Activated CD8-positive, alpha-beta memory T cell treated with anti-CD3 and anti-CD28 coated beads for 48 hours (primary cell): Measurements from ENCODE around the gene ZNF92.
A peak's percentile ranks its signal among the peaks of the same experiment; 100 is the strongest.
"Not testable (repeated sequence)": the region's sequence is repeated elsewhere in the genome, so short reads cannot be mapped to it uniquely, and the experiment has no call there.

Experiments
- DNase-seq, 3 experiments: peaks; one replicate each; pipeline ENCODE4 v3.0.0-alpha.2; 2020; ENCODE audit warnings: low read depth in 2 of 3, low spot score in 2 of 3

ZNF92 gene

DNA sequence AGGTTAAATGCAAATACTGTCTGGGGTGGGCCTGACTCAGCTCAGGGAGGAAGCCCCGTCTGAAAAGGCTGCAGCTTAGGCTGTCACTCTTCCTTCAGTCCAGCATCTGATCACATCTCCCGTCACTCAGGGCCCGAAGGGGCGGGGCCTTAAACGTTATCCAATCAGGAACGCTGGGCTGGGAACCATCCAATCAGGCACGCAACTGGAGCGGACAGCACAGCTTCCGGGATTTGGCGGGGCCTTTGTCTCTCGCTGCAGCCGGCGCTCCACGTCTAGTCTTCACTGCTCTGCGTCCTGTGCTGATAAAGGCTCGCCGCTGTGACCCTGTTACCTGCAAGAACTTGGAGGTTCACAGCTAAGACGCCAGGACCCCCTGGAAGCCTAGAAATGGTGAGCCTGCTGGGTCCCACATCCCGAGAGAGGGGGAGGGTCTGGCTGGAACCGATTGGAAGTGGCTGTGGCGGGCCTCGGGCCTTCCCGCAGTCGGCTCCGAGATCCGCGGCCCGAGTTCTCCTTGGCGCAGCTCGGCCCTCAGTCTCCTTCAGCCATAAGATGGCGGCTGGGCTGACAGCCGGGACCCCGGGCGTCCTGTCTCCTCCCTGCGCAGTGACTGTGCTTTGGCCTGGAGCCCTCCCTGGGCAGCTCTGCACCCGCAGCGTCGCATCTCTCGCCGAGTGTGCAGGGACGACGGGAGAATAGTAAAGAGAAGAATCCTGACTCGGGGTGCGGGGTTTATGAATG lies at the start of gene ZNF92:
Gene ZNF92, plus strand, starts transcription at position 248 of the 744 bp plus-strand sequence. Its CDS starts 143 bp downstream, at position 391.
- peak; percentile 87 to 90 (median 89) for DNase-seq

- no peak for DNase-seq
Measured at GRCh38 chr7:65325793-65326432, 47.7 kb upstream of the ZNF92 start.

DNA sequence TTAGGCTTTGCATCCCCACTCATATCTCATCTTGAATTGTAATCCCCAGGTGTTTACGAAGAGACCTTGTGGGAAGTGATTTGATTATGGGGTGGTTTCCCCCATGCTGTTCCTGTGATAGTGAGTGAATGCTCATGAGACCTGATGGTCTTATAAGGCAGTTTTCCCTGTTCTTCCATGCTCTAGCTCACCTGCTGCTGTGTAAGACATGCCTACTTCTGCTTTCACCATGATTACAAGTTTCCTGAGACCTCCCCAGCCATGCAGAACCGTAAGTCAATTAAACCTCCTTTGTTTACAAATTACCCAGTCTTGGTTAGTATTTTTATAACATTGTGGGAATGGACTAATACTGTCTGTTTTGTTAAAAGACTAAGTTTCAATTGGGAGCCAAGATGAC lies 35.3 kb upstream of the ZNF92 start:
- no peak for DNase-seq

DNA sequence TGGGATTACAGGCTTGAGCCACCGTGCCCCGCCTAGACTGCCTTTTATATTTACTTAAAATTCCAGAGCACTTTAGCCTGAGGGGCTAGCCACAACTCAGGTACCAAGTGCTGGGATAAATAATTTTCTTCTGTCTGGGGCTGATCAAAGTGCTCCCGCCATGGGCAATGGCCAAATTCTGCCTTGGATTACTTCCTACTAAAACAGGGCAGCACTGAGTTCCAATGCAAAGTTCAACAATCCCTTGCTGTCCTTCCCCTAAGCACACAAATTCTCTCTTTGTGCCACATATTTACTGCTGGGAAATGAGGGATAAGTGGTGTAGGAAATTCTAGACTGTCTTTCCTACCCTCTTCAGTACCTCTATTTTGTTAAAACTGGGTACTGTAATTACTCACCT lies 34.4 kb upstream of the ZNF92 start:
- no peak for DNase-seq

GRCh38 chr7:65342723-65343629 lies 30.7 kb upstream of the ZNF92 start:
- DNase-seq = no peak

DNA sequence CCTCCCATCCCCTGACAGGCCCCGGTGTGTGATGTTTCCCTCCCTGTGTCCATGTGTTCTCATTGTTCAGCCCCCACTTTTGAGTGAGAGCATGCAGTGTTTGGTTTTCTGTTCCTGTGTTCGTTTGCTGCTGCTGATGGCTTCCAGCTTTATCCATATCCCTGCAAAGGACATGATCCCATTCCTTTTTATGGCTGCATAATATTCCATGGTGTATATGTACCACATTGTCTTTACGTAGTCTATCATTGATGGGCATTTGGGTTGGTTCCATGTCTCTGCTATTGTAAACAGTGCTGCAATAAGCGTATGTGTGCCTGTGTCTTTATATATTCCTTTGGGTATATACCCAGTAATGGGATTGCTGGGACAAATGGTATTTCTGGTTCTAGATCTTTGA lies 29.1 kb upstream of the ZNF92 start:
- not testable (repeated sequence) for DNase-seq

DNA sequence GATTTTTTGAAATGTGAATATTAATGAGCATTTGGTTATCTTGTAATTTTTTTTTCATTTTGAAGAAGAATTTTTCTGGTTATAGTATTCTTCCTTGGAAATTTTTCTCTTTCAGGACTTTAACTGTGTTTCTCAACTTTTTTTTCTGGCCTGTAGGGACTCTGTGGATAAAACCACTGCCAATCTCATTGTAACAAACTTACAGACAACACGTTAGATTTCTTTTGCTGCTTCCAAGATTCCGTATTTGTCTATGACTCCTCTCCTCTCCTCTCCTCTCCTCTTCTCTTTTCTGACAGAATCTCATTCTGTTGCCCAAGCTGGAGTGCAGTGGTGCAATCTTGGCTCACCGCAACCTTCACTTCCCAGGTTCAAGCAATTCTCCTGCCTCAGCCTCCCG lies 19.4 kb upstream of the ZNF92 start:
- DNase-seq = no peak

DNA sequence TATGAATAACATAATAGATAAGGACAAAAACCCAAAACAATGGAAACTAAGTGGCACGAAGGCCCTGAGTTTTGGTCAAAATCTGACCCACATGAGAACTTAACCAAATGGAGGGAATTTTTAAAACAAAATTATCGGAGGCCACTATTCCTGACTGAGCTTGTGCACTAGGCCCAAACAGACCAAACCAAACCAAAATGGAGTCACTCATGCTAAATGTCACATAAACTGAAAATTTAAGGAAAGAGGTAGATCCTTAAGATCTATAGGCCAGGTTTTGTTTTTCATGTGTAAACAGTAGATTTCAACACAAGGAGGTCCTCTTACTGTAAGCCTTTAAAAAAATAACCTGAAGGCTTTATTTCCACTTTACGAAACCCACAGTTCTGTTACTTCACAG lies 3.8 kb upstream of the ZNF92 start:
- DNase-seq = no peak

GRCh38 chr7:65371468-65371867 lies 2.2 kb upstream of the ZNF92 start:
- DNase-seq = no peak

DNA sequence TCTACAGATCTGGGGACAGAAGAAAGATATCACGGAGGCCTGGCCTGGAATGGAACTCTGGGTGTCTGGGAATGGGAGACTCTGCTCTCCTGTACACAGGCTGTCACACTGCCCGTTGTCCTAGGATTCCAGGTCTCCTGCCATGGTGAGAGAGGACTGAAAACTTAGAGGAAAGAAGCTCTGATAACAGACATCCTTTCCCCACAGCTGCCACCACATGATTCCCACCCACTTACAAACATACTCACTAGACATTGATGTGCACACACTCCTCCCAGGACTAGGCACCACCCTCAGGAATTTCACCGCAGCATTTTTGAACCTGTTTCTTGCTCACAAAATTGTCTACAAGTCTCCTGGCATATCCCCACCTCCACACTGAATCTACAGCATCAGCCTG lies 5.7 kb downstream of the ZNF92 start:
- no peak for DNase-seq

DNA sequence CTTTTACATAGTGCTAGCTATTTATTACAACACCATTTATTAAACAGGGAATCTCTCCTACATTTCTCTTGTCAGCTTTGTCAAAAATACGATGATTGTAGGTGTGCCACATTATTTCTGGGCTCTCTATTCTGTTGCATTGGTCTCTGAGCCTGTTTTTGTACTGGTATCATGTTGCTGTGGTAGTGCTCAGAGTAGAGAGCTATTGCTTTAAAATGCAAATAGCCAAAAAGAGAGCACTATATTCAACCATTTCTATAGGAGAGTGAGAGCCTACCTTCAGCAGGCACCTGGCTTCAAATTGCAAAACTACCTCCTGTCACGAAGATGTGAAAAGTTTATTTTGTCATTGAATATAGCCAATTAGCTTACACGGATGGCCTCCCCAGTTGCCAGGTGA lies 8.1 kb downstream of the ZNF92 start:
- DNase-seq = no peak

DNA sequence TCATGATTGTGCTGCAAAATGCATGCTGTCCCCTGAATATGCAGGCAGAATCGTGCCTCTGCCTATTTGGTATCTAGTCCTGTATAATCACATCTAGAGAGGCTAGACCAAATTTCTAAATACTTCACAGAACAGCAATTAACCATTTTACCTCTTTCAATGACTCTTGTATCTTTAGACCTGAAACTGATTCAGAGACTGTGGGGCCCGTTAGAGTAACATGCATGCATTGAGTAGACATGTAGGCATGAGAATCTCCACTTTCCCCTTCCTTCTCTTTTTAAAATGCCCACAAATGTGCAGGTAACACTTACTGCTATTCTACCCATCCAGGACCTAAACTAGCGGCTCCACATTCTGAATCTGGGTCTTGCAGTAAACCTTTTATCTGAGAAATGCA lies 8.8 kb downstream of the ZNF92 start:
- no peak for DNase-seq

DNA sequence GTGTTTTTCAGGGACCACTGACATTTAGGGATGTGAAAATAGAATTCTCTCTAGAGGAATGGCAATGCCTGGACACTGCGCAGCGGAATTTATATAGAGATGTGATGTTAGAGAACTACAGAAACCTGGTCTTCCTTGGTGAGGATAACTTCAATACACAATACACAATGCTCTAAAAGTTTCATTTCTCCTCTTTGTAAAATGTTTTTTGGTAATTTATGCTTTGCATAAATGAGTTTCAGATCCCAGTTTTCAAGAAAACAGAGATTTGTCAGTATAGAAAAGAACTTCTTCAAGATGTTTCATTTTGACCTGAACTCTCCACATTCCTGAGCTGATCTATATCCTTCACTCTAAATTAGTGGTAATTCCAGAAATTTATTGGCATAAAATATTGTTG lies 14.2 kb downstream of the ZNF92 start:
- no peak for DNase-seq

DNA sequence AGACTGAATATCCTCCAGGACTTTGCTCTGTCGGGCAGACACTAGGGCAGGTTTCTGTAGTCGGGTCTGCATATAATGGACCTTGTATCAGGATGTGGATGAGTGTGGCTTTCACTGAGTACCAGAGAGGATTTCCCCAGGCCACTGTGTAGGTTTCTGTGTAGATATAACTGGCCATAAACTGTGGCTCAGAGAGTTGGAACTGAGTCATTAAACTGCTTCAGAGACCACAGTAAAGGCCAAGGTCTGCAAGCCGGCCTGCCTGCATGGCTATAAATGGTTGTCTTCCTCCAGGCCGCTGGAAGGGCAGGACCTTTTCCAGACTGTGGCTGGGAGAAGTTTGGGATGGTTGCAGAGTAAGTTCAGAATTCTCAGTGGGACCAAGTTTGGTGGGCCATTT lies 16.9 kb downstream of the ZNF92 start:
- DNase-seq = no peak

DNA sequence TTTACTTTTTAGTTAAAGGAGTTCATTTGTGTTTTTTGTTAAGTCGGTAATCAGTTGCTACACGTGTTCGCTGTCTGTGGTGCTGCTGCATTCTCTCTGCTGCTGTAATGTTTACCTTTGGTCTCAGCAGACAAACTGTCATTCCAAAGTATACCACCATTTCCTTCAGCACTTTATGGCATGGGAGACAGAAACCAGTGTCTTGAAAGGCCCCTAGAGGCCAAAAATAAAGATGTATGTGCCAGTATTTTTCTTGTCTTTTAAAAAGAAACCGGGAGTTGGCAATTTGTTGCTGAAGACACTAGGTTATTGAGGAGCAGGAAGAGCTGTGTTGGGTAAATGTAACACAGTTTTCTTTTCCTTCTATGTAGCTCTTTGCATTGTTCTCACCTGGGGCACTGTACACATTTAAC lies 24.1 kb downstream of the ZNF92 start:
- DNase-seq = no peak

- DNase-seq = not testable (repeated sequence)
Measured at GRCh38 chr7:65398671-65399070, 25.0 kb downstream of the ZNF92 start.

GRCh38 chr7:65399101-65399500 lies 25.4 kb downstream of the ZNF92 start:
- DNase-seq = not testable (repeated sequence)

DNA sequence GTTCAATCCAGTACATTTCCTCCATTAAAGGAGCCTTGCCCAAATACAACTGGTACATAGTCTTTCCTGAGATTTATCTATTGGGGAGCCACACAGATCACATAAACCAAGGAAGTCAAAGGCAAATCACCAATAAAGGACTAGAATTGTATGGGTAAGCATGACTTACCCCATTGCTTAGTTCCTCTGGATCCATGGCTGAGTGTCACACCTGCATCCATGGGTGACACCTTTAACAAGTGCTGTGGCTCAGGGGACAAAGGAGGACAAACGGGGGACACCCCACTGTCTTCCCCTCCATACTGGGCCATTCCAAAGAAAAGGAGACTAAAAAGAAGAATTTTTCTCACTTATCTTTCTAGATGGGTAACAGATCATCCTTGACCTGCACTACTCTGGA lies 30.4 kb downstream of the ZNF92 start:
- no peak for DNase-seq

- DNase-seq = not testable (repeated sequence)
Measured at GRCh38 chr7:65406706-65407105, 33.1 kb downstream of the ZNF92 start.

DNA sequence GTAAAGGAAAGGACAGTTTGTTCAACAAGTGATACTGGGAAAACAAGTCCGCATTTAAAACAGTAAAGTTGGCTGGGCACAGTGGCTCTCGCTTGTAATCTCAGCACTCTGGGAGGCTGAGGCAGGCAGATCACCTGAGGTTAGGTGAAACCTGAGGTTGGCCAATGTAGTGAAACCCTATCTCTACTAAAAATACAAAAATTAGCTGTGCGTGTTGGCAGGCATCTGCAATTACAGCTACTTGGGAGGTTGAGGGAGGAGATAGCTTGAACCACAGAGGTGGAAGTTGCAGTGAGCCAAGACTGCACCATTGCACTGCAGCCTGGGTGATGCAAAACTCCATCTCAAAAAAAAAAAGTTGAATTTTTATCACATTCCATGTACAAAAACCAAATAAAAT lies 35.7 kb downstream of the ZNF92 start:
- no peak for DNase-seq

DNA sequence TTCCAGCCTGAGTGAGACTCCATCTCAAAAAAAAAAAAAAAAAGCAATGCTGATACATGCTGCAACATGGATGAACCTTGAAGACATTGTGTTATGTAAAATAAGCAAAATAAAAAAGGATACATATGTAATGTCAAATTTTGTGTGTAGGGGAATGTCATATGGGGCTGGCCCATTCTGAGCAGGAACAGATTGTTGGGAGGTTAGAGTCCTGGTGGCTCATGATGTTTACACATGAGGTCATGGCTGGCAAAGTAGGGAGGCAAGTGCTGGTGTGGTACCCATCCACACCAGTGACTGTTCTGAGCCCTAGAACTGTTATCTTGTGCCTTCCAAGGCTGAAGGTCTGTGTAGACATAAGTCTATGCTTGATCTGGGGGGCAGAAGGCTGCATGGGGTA lies 37.6 kb downstream of the ZNF92 start:
- no peak for DNase-seq

DNA sequence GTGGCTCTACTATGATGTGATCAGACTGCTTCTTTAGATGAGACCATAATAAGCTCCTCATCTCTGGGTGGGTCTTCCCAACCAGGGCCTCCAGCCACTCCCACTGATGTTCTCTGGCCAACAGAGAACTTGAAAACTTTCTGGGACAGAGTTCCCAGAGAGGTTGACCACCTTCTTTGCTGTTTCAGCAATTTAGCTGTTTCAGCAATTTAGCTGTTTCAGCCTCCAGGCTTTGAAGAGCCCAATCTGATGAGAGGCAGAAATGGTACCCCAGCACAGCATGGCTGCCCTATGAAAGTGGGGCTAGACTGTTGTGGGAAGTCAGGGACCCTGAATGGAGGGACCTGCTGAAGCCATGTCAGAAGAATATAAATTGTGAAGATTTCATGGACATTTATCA lies 49.0 kb downstream of the ZNF92 start:
- DNase-seq = no peak
